GM20000 (cell line): ENCODE data around the gene PLA2G2A.
"Not testable (repeated sequence)": the region's sequence is repeated elsewhere in the genome, so short reads cannot be mapped to it uniquely, and the experiment has no call there.

Experiments used
- DNase-seq: peaks from one replicate; pipeline ENCODE4 v3.0.0; 2012; ENCODE audit warnings: low spot score
- TF ChIP-seq, protein P1 (sequence below): IDR thresholded peaks from 2 replicates; pipeline ENCODE4 v1.5.1; 2012; ENCODE audit warnings: mild to moderate bottlenecking, control low read depth; ENCODE audit errors: extremely low read depth, missing control alignments

Gene PLA2G2A

DNA sequence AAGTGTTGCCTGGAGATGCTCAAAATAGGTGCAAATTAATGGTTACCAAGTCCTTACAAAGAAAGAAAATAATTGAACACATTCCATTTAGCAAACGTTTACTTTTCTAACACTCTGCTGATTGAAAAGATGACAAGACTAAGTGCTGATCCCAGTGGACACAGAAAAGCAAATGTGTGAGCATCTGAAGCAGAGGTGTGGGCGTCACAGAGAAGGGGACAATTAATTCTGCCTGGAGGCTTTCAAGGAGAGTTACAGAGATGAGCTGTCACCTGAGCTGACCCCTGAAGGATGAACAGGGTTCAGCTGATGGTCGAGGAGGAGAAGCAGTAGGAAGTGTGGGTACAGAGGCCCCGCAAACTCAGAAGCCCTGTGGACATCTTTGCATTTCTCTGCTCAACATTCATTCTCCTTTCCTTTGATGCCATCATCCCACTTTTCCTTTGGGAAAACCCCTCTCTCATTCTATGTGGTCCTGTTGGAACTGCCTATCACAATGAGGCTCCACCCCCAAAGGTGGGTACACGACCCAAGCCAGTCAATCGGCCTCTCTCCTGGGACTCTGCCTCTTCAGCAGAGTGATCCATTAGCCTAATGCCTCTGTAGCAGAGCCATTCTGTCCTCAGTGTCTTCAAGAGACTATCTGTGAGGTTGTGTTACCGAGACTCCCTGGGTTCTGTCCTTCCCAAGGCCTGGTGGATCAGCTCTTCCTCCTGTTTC, 38.8 kb downstream of the PLA2G2A start:
- TF ChIP-seq, protein P1, sequence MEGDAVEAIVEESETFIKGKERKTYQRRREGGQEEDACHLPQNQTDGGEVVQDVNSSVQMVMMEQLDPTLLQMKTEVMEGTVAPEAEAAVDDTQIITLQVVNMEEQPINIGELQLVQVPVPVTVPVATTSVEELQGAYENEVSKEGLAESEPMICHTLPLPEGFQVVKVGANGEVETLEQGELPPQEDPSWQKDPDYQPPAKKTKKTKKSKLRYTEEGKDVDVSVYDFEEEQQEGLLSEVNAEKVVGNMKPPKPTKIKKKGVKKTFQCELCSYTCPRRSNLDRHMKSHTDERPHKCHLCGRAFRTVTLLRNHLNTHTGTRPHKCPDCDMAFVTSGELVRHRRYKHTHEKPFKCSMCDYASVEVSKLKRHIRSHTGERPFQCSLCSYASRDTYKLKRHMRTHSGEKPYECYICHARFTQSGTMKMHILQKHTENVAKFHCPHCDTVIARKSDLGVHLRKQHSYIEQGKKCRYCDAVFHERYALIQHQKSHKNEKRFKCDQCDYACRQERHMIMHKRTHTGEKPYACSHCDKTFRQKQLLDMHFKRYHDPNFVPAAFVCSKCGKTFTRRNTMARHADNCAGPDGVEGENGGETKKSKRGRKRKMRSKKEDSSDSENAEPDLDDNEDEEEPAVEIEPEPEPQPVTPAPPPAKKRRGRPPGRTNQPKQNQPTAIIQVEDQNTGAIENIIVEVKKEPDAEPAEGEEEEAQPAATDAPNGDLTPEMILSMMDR, result no peak
- no peak for DNase-seq

DNA sequence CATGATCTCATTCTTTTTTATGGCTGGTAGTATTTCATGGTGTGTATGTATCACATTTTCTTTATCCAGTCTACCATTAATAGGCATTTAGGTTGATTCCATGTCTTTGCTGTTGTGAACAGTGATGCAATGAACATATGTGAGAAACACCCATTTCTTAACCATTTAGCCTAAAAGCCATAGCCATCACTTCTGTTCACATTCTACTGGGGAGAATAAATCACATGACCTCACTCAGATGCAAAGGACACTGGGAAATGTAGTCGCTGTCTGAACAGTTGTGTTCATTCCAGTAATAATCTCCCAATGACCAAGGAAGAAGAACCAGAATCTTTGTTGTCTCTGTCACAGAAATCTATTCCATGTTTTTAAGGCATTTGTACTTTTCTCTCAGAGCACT, 40.9 kb downstream of the PLA2G2A start:
- TF ChIP-seq, protein P1, result no peak
- no peak for DNase-seq

DNA sequence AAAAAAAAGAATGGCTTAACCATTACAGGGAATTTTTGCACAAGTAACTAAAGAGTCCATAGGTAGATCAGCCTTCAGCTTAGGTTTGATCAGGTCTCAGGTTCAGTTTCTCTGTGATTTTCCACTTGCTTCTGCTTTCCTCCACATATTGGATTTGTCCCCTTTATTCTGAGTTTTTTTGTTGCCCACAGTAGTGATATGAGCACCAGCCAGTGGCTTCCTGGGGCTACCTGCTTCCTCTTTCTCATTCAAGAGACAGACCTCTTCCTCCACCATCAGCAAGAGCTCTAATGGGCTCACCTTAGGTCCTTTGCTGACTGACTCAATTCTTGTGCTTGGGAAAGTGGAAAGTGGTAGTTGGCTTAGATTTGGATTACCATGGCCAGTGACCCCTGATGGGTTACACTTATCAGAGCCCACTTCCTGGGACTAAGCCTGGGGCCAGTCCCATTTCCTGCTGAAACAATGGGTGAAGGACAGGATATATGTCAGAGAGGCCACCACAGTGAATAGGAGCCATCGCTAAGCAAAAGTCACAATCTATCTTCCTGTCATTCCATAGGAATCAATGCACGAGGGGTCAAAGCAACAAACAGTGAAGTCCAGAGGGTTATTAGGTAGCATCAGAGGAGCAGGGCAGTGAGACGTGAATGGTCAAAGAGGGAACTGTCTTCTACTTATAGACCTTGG, 43.2 kb downstream of the PLA2G2A start:
- TF ChIP-seq, protein P1, result no peak
- DNase-seq, result no peak

DNA sequence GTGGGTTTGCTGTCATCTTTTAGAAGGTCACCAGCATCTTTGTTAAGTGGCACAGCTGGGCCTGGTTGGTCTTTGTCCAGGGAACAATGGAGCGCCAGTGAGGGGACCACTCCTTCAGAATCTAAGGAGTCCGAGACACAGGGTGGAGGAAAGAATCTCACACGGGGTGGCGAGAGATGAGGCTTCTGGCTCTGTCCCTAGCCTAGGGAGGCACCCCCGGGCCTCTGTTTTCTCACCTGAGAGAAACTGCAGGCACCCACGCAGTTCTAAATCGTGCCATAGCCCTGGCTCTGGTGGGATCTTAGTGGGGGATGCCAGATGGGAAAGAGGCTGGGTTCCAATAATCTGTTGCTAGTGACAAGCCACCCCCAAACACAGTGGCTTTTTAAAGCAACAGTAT, 45.1 kb downstream of the PLA2G2A start:
- TF ChIP-seq, protein P1, result no peak
- DNase-seq, result no peak

DNA sequence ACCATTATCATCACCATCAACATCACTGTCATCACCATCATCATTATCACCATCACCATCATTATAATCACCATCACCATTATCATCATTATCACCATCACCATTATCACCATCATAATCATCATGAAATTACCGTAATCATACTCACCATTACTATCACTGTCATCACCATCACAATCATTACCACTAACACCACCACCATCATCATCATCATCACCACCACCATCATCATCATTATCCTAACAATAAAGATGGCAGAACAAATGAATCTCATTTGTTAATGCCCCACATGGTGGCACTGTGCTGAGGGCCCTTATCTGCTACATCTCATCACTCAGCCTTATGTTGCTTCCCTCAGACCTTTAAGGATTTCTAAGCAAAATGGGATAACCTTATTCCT, 46.6 kb downstream of the PLA2G2A start:
- TF ChIP-seq, protein P1, result no peak
- DNase-seq, result no peak

DNA sequence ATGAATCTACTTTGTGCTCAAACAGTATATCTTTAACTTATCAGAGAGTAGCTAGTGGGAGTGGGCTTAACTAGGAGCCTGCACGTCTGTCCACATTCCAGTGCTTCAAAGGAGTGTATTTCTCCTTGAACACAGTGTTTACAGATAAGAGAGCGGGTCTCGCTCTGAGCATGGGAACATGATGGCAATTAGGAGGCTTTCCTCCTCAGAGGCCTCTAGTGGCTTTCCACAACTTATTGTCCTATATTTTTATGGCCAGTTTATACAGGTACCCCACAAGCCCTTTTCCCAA, 52.3 kb downstream of the PLA2G2A start:
- not testable (repeated sequence) for DNase-seq

DNA sequence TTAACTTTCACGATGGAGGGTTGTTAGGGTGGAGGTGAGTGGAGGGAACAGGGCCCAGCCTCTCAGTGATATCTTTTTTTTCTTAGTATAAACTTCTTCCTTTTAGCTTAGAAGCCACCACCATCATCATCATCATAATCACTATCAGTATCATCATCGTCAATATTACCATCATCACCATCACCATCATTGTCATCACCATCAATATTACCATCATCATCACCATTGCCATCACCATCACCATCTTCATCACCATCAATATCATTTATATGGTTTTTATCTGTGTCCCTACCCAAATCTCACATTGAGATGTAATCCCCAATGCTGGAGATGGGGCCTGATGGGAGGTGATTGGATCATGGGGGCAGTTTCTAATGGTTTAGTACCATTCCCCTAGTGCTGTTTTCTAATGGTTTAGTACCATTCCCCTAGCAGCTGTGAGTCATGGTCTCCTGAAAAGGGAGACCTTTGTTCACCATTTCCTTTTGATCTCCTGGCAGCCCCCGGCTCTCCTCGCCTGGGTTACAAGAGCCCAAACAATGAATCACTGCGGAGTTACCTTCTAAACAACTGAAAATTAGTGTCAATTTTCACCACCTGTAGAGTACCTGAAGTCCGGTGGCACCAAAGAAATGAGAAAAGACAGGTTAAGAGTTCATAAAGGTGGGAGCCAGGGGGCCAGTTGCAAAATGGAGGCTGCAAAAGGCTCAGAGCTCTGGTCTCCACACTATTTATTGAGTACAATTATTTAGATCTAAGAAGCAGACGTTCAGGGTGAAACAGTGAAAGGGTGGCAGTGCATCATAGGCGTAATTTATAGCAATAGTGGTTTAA, 52.9 kb downstream of the PLA2G2A start:
- no peak for DNase-seq
- TF ChIP-seq, protein P1, result no peak
